IMR-90 (cell line): ENCODE results near the gene NSUN5. TPM values are rescaled to one million over a fixed set of nuclear protein-coding genes. Genes with fewer than 3 reads are reported as not detected.

Experiments used
- ATAC-seq: fragments of 200-7000 bp; cut with Tn5 transposase; 2 replicates; pipeline ENCODE4 v1.9.1; 2020; ENCODE audit warnings: low read depth, mild to moderate bottlenecking, moderate library complexity
- BruUV-seq: library from RNA; stranded (reverse); fragments of 400-500 nt; replicated peaks from 2 replicates; lab custom pipeline; 2021; lab: Mats Ljungman, UMichigan
- CTCF ChIA-PET: fragments of 300-600 bp; formaldehyde crosslinking; extraction: SDS; loops from one replicate; lab custom pipeline; 2021; ENCODE audit warnings: antibody characterized with exemption; lab: Yijun Ruan, JAX
- POLR2A ChIA-PET: fragments of 300-600 bp; sonication (Branson Sonifier 250); formaldehyde crosslinking; loops from one replicate; lab custom pipeline; 2022; ENCODE audit warnings: antibody characterized with exemption; ENCODE audit not compliant: unreplicated experiment; lab: Charles Lee
- DNase-seq: peaks from one replicate; pipeline ENCODE4 v3.0.0; 2013
- H2AFZ ChIP-seq: replicated peaks from 2 replicates; pipeline ENCODE3; 2013; ENCODE audit warnings: low read length, mild to moderate bottlenecking; ENCODE audit not compliant: poor library complexity
- H2AK5ac ChIP-seq: 2 replicates; pipeline ENCODE4 v1.6.1; 2013; ENCODE audit warnings: low read depth, low read length, inconsistent platforms
- H2AK9ac ChIP-seq: replicated peaks from 2 replicates; pipeline ENCODE3; 2013; ENCODE audit warnings: mild to moderate bottlenecking, low read depth, low read length, moderate library complexity; ENCODE audit not compliant: poor library complexity
- H2BK120ac ChIP-seq: 2 replicates; pipeline ENCODE4 v1.6.1; 2013; ENCODE audit warnings: low read depth, low read length, inconsistent platforms
- H2BK15ac ChIP-seq: 3 replicates; pipeline ENCODE4 v1.6.1; 2013; ENCODE audit warnings: low read depth, low read length, inconsistent platforms
- H2BK20ac ChIP-seq: 2 replicates; pipeline ENCODE4 v1.6.1; 2013; ENCODE audit warnings: low read depth, mild to moderate bottlenecking, inconsistent platforms, low read length, moderate library complexity
- H2BK5ac ChIP-seq: 2 replicates; pipeline ENCODE4 v1.6.1; 2013; ENCODE audit warnings: mild to moderate bottlenecking, low read depth, low read length, inconsistent platforms; ENCODE audit not compliant: poor library complexity, severe bottlenecking
- H3K14ac ChIP-seq: replicated peaks from 2 replicates; pipeline ENCODE4 v1.6.1; 2013; ENCODE audit warnings: low read depth, low read length, inconsistent platforms
- H3K18ac ChIP-seq: 2 replicates; pipeline ENCODE4 v1.6.1; 2013; ENCODE audit warnings: low read depth, low read length, control low read depth
- H3K23ac ChIP-seq: 2 replicates; pipeline ENCODE4 v1.6.1; 2013; ENCODE audit warnings: low read depth, low read length, inconsistent platforms
- H3K27ac ChIP-seq: 2 replicates; pipeline ENCODE4 v1.5.1; 2013; ENCODE audit warnings: mild to moderate bottlenecking, control low read depth, low read length; ENCODE audit not compliant: insufficient read depth
- H3K27me3 ChIP-seq: 2 replicates; pipeline ENCODE4 v1.6.1; 2013; ENCODE audit warnings: low read length; ENCODE audit not compliant: control insufficient read depth, insufficient read depth
- H3K36me3 ChIP-seq: 2 replicates; pipeline ENCODE4 v1.6.1; 2013; ENCODE audit warnings: low read length, mixed read lengths; ENCODE audit not compliant: control insufficient read depth, insufficient read depth
- H3K4ac ChIP-seq: 2 replicates; pipeline ENCODE4 v1.6.1; 2013; ENCODE audit warnings: low read depth, low read length, inconsistent platforms
- H3K4me1 ChIP-seq: 2 replicates; pipeline ENCODE4 v1.6.1; 2013; ENCODE audit warnings: low read length, mixed read lengths; ENCODE audit not compliant: control insufficient read depth, insufficient read depth
- H3K4me2 ChIP-seq: 2 replicates; pipeline ENCODE4 v1.6.1; 2013; ENCODE audit warnings: low read depth, mild to moderate bottlenecking, control low read depth, low read length, moderate library complexity
- H3K4me3 ChIP-seq: 2 replicates; pipeline ENCODE4 v1.5.1; 2013; ENCODE audit warnings: low read depth, mild to moderate bottlenecking, control low read depth, low read length, moderate library complexity; ENCODE audit not compliant: insufficient read depth
- H3K56ac ChIP-seq: 2 replicates; pipeline ENCODE4 v1.6.1; 2013; ENCODE audit warnings: low read length, inconsistent platforms; ENCODE audit not compliant: insufficient read depth; ENCODE audit errors: extremely low read depth
- H3K79me1 ChIP-seq, 2 experiments: 2 replicates each; pipeline ENCODE4 v1.6.1; 2013; ENCODE audit warnings: low read length in 2 of 2, inconsistent platforms in 1 of 2, low read depth in 1 of 2
- H3K9ac ChIP-seq: 2 replicates; pipeline ENCODE4 v1.6.1; 2013; ENCODE audit warnings: low read depth, low read length, control low read depth
- H3K9me1 ChIP-seq: 2 replicates; pipeline ENCODE4 v1.6.1; 2013; ENCODE audit warnings: low read length, inconsistent platforms; ENCODE audit not compliant: insufficient read depth
- H3K9me3 ChIP-seq: 2 replicates; pipeline ENCODE4 v1.6.1; 2013; ENCODE audit warnings: low read length; ENCODE audit not compliant: control insufficient read depth, insufficient read depth
- H4K20me1 ChIP-seq: 2 replicates; pipeline ENCODE4 v1.6.1; 2013; ENCODE audit warnings: low read length, inconsistent platforms; ENCODE audit not compliant: insufficient read depth
- H4K5ac ChIP-seq: 2 replicates; pipeline ENCODE4 v1.6.1; 2013; ENCODE audit warnings: mild to moderate bottlenecking, low read depth, low read length, control low read depth
- H4K8ac ChIP-seq, 2 experiments: 2 replicates each; pipeline ENCODE4 v1.6.1; 2013; ENCODE audit warnings: low read depth in 2 of 2, low read length in 2 of 2, control low read depth in 1 of 2, inconsistent platforms in 1 of 2
- H4K91ac ChIP-seq: 2 replicates; pipeline ENCODE4 v1.6.1; 2013; ENCODE audit warnings: low read depth, low read length, inconsistent platforms; ENCODE audit not compliant: insufficient read depth
- BHLHE40 ChIP-seq: fragments of 150-350 bp; IDR thresholded peaks from 2 replicates; pipeline ENCODE4 v1.6.1; 2016; ENCODE audit warnings: mild to moderate bottlenecking, low read depth, low read length
- MAFK ChIP-seq: IDR thresholded peaks from 2 replicates; pipeline ENCODE4 v1.6.1; 2012; ENCODE audit warnings: low read depth, low read length, improper control_type of control experiment
- NFE2L2 ChIP-seq: fragments of 150-350 bp; IDR thresholded peaks from 2 replicates; pipeline ENCODE4 v1.6.1; 2016; ENCODE audit warnings: low read depth, mild to moderate bottlenecking, low read length
- RAD21 ChIP-seq: IDR thresholded peaks from 2 replicates; pipeline ENCODE4 v1.6.1; 2012; ENCODE audit warnings: low read length, improper control_type of control experiment
- RCOR1 ChIP-seq: IDR thresholded peaks from 2 replicates; pipeline ENCODE4 v1.6.1; 2012; ENCODE audit warnings: mild to moderate bottlenecking, low read length, improper control_type of control experiment; ENCODE audit not compliant: insufficient replicate concordance
- WGBS, 2 experiments: methylation state at CpG; one replicate each; pipeline versions ENCODE4 v1.1.5 to v1.1.7; 2013; ENCODE audit warnings: missing lambda C conversion rate in 2 of 2; ENCODE audit not compliant: insufficient read length in 1 of 2; ENCODE audit errors: extremely low coverage in 2 of 2; 5-methylcytosine and 5-hydroxymethylcytosine counted together
- dilution Hi-C: fragments of 300-500 bp; cut with HindIII; formaldehyde crosslinking; loops from one replicate; pipeline ENCODE4 v1.14.3; 2018; ENCODE audit warnings: low sequenced_read_pairs; ENCODE audit not compliant: unreplicated experiment
- in situ Hi-C: fragments of 300-500 bp; cut with MboI; formaldehyde crosslinking; loops from 3 replicates; pipeline ENCODE4 v1.14.3; 2019; ENCODE audit warnings: low sequenced_read_pairs, inconsistent platforms, mixed read lengths
- intact Hi-C: fragments of 100-400 bp; cut with micrococcal nuclease; formaldehyde crosslinking; loops from 2 replicates; pipeline ENCODE4 v1.10.0; 2022
- polyA plus RNA-seq, 3 experiments: library from polyadenylated mRNA; depleted of rRNA; stranded (reverse); fragments of >200 nt; gene quantifications; 2 replicates each; pipeline ENCODE4 v1.2.3, GENCODE V29; 2012; ENCODE audit warnings: low replicate concordance in 1 of 3
- total RNA-seq: library from RNA; depleted of rRNA; stranded (reverse); fragments of >200 nt; gene quantifications from 2 replicates; pipeline ENCODE4 v1.2.3, GENCODE V29; 2012

NSUN5 gene
- total and polyA plus RNA-seq, 2 of the 4 experiments (the other 2 are of a cell fraction): 10.0 to 17.7 TPM

DNA sequence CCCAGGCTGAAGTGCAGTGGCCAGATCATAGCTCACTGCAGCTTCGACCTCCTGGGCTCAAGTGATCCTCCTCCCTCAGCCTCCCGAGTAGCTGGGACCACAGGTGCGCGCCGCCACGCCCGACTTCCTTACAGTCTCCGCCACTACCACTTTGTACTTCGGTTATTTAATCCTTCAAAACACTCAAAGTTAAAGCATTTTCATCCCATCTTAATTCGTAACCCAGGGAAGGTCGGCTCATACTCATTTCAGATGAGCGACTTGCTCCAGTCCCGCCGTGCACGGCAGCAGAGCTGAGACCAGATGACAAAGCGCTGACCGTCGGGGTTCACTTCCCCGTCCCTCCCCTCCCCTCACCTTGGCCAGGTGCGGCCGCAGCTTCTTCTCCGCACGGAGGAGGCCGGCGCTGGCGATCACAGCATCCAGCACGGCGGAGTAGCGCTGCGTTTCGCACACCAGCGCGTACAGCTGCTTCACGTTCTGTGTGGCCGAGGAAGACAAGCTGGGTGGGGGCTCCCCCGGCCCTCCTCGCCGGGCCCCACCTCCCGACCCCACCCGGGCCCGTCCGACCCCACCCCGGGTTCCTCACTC, 457 bp downstream of the NSUN5 start:
- intact Hi-C loops (no loop called here), in situ Hi-C loops (no loop called here), dilution Hi-C loops (no loop called here)
- peak overlapping the region; percentile 1; the same call in 1 of the 2 replicates for H2BK120ac ChIP-seq
- peak overlapping the region; percentile 68 for H3K4me3 ChIP-seq
- no peak overlapping the region for H3K18ac ChIP-seq
- peak overlapping the region; percentile 71 for H3K9ac ChIP-seq
- H3K79me1 ChIP-seq: peaks cover 13 to 32% of the 10 kb centered on the region in 2 experiments
- no peak overlapping the region for H2BK20ac ChIP-seq
- ChIA-PET POLR2A (no interaction called here), CTCF (no interaction called here)
- no peaks in the 10 kb centered on the region for H3K9me3 ChIP-seq
- peak overlapping the region; percentile 30 for H3K14ac ChIP-seq
- no peaks in the 10 kb centered on the region for H4K20me1 ChIP-seq
- H3K56ac ChIP-seq: no peak overlapping the region
- H2AK9ac ChIP-seq: peak overlapping the region; percentile 84
- ATAC-seq: peak; percentile 59
- peaks cover 22% of the 10 kb centered on the region for H3K36me3 ChIP-seq
- no peak overlapping the region for H2BK5ac ChIP-seq
- H4K5ac ChIP-seq: peak overlapping the region; percentile 93
- H3K4me1 ChIP-seq: peaks cover 3% of the 10 kb centered on the region; the same call in 1 of the 2 replicates
- H3K27me3 ChIP-seq: no peaks in the 10 kb centered on the region
- no TSS peak for BruUV-seq
- no peak overlapping the region for H2BK15ac ChIP-seq
- peak overlapping the region; percentile 98 to 100 for H4K8ac ChIP-seq
- H3K23ac ChIP-seq: no peak overlapping the region
- peak overlapping the region; percentile 93 for H2AFZ ChIP-seq
- H3K9me1 ChIP-seq: peaks cover 9% of the 10 kb centered on the region; the same call in 1 of the 2 replicates
- H3K4ac ChIP-seq: peak overlapping the region; percentile 90
- peak overlapping the region; percentile 86; the same call in 1 of the 2 replicates for H2AK5ac ChIP-seq
- WGBS, 2 experiments: 0% methylated on average over 1 of the region's 43 CpGs; no CpG with 5 or more reads in 1 of the 2 experiments
- no peak for DNase-seq
- TF ChIP-seq RCOR1 (no peak), BHLHE40 (no peak), RAD21 (no peak), NFE2L2 (no peak), MAFK (no peak)
- H3K4me2 ChIP-seq: peak overlapping the region; percentile 76
- H3K27ac ChIP-seq: peak overlapping the region; percentile 63
- peak overlapping the region; percentile 82; the same call in 1 of the 2 replicates for H4K91ac ChIP-seq
